ENCODE measurements around the gene ROR1. TPM values are rescaled to one million over a fixed set of nuclear protein-coding genes. Genes with fewer than 3 reads are reported as not detected.

Gene ROR1
- total and polyA plus RNA-seq, 2 donors (not counting 3 experiments of a cell fraction or from before 2014, with no cell fraction given), result 2.6 to 3.5 TPM

DNA sequence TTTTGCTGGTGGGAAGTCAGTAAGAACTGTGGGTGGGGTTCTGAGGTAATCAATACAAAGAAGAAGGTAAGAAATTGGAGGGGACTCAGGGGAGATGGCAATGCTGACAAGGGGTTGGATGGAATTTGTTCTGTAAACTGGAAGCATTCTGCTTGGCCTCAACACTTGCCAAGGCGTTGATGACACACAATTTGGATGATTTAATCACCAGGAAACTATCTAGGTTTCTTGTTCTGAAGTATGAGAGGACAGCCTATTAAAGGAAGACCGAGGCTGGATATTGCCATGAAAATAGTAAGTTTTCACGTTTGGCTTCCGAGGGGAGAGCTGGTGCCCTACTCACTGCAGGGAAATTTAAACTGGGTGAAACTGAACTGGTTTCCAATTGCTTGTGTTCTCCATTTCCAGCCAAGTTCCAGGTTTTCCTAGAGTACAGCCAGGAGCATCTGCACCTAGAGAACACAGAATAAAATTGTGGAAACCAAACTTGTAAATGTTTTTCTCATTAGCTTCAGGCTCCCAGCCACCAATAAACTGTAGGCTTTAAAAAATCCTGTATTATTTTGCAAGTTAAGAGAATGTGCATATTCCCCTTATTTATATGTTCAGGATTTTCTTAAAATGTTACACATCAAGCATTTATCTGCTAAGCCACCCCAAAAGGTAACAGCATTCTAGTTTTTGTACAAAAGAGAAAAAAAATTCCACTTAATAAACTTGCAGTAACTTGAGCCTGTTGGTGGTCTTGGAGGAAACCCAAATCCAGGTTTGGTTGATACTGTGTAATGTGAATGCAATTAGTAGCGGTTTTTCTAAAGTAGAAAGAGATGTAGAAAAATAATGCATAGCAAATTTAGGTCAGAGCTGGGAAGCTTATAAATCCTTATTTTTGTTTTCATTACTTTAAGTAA is 53.8 kb downstream of the ROR1 start:
- Histone ChIP-seq H3K9me3 (replicated peaks; ENCODE audit: control insufficient read depth, insufficient read depth, low read length) (no peaks in the 10 kb centered on the region), H3K79me2 (ENCODE audit: control insufficient read depth, insufficient read depth, low read length) (no peaks in the 10 kb centered on the region), H3K4me3 (replicated peaks in 1 of 3; ENCODE audit: insufficient read depth in 1 of 3, low read depth in 1 of 3, low read length in 3 of 3) (no peak overlapping the region), H3K27ac (ENCODE audit: insufficient read depth, low read depth, low read length) (no peak overlapping the region), H3K9me1 (replicated peaks; ENCODE audit: control insufficient read depth, extremely low read depth, insufficient read depth, low read length) (no peaks in the 10 kb centered on the region), H3K27me3 (ENCODE audit: control insufficient read depth in 2 of 2, insufficient read depth in 2 of 2, low read length in 2 of 2) (no peaks in the 10 kb centered on the region), H4K20me1 (replicated peaks; ENCODE audit: control insufficient read depth, extremely low read depth, insufficient read depth, low read length) (no peaks in the 10 kb centered on the region), H2AFZ (ENCODE audit: low read depth, low read length) (no peak overlapping the region), H3K36me3 (ENCODE audit: control insufficient read depth in 2 of 2, extremely low read depth in 1 of 2, insufficient read depth in 2 of 2, low read length in 2 of 2) (no peaks in the 10 kb centered on the region), H3K9ac (replicated peaks; ENCODE audit: extremely low read depth, insufficient read depth, low read length) (no peak overlapping the region), H3K4me2 (ENCODE audit: insufficient read depth, low read length) (no peak overlapping the region), H3K4me1 (ENCODE audit: control insufficient read depth, extremely low read depth, insufficient read depth, low read length) (no peaks in the 10 kb centered on the region)
- BruUV-seq (replicated peaks), result no TSS peak
- FAIRE-seq (no peak), DNase-seq (ENCODE audit: low read depth, low spot score) (no peak)
- ChIA-PET POLR2A (no interaction called here), CTCF (interaction anchor here (0.8 to 2.5 kb wide), 3 partner anchors 11 to 28 kb away, joined by 3 to 6 read pairs (median 4); no protein-coding TSS in a partner anchor)
- dilution Hi-C loops (cut with MboI; ENCODE audit: extremely low pct_ligation_motif_present, low sequenced_read_pairs), result no loop called here
- no peak for TF ChIP-seq FOS (IDR thresholded peaks at IDR 0.05; ENCODE audit: borderline replicate concordance, insufficient read depth, low read length)
- no peak for TF ChIP-seq MYC (IDR thresholded peaks at IDR 0.05; ENCODE audit: low read depth, low read length)
- TF ChIP-seq, protein P1, sequence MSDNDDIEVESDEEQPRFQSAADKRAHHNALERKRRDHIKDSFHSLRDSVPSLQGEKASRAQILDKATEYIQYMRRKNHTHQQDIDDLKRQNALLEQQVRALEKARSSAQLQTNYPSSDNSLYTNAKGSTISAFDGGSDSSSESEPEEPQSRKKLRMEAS (IDR thresholded peaks at IDR 0.05; ENCODE audit: insufficient read depth, insufficient read length), result no peak
- no peak for TF ChIP-seq JUN (IDR thresholded peaks at IDR 0.05; ENCODE audit: borderline replicate concordance, insufficient read depth, insufficient read length, low read depth)
- TF ChIP-seq, protein P2, sequence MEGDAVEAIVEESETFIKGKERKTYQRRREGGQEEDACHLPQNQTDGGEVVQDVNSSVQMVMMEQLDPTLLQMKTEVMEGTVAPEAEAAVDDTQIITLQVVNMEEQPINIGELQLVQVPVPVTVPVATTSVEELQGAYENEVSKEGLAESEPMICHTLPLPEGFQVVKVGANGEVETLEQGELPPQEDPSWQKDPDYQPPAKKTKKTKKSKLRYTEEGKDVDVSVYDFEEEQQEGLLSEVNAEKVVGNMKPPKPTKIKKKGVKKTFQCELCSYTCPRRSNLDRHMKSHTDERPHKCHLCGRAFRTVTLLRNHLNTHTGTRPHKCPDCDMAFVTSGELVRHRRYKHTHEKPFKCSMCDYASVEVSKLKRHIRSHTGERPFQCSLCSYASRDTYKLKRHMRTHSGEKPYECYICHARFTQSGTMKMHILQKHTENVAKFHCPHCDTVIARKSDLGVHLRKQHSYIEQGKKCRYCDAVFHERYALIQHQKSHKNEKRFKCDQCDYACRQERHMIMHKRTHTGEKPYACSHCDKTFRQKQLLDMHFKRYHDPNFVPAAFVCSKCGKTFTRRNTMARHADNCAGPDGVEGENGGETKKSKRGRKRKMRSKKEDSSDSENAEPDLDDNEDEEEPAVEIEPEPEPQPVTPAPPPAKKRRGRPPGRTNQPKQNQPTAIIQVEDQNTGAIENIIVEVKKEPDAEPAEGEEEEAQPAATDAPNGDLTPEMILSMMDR (IDR thresholded peaks at IDR 0.05; ENCODE audit: extremely low read depth in 1 of 2, insufficient read depth in 1 of 2, low read depth in 1 of 2, low read length in 2 of 2), result no peak
- no peak for TF ChIP-seq GATA2 (IDR thresholded peaks at IDR 0.05; ENCODE audit: insufficient read depth, insufficient read length, low read depth, low read length)
- TF ChIP-seq POLR2A (IDR thresholded peaks at IDR 0.05; ENCODE audit: low read depth, low read length), result no peak
- no peak for TF ChIP-seq EZH2 (IDR thresholded peaks at IDR 0.05; ENCODE audit: borderline replicate concordance, low read depth, low read length, severe bottlenecking)
- TF ChIP-seq POLR2AphosphoS5 (IDR thresholded peaks at IDR 0.05; ENCODE audit: insufficient read depth, low read depth, low read length), result no peak
- intact Hi-C loops (cut with micrococcal nuclease), result no loop called here

Data from endothelial cell of umbilical vein (primary cell).